ENCODE measurements around the gene CERK. TPM values are rescaled to one million over a fixed set of nuclear protein-coding genes. Genes with fewer than 3 reads are reported as not detected.

CERK gene
- total RNA-seq, 1 experiment from 2014 or later = 11.6 TPM

DNA sequence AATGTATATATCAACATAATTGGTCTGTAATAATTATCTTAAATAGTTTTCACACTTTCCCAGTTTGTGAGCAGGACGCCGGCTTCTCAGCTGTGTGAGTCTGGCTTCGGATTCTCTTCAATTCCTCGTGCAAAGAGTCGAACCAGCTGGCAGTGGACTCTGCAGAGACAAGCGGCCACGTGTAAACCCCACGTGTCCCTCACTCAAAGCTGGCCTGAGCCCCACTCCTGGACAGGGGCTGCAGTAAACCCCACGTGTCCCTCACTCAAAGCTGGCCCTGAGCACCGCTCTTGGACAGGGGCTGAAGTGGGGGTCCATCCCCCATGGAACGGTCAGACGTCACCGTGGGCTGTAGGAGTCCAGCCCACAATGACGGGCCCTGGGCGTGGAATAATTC lies 51.0 kb downstream of the CERK start:
- Mint-ChIP-seq H3K4me1 (ENCODE audit: insufficient read depth, unreplicated experiment) (no peaks in the 10 kb centered on the region), H3K9me3 (ENCODE audit: unreplicated experiment) (no peaks in the 10 kb centered on the region), H3K36me3 (ENCODE audit: insufficient read depth, unreplicated experiment) (peaks cover 45% of the 10 kb centered on the region), H3K27me3 (ENCODE audit: insufficient read depth, unreplicated experiment) (no peaks in the 10 kb centered on the region), H3K27ac (ENCODE audit: low read depth, unreplicated experiment) (no peak overlapping the region), H3K4me3 (ENCODE audit: unreplicated experiment) (no peak overlapping the region)
- no TSS peak for BruUV-seq (replicated peaks)
- DNase-seq (ENCODE audit: unreplicated experiment) = no peak
- CTCF ChIA-PET = interaction anchor here (0.6 kb wide), 1 partner anchor 24 kb away, joined by 3 read pairs; no protein-coding TSS in a partner anchor
- TF ChIP-seq, protein P1, sequence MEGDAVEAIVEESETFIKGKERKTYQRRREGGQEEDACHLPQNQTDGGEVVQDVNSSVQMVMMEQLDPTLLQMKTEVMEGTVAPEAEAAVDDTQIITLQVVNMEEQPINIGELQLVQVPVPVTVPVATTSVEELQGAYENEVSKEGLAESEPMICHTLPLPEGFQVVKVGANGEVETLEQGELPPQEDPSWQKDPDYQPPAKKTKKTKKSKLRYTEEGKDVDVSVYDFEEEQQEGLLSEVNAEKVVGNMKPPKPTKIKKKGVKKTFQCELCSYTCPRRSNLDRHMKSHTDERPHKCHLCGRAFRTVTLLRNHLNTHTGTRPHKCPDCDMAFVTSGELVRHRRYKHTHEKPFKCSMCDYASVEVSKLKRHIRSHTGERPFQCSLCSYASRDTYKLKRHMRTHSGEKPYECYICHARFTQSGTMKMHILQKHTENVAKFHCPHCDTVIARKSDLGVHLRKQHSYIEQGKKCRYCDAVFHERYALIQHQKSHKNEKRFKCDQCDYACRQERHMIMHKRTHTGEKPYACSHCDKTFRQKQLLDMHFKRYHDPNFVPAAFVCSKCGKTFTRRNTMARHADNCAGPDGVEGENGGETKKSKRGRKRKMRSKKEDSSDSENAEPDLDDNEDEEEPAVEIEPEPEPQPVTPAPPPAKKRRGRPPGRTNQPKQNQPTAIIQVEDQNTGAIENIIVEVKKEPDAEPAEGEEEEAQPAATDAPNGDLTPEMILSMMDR (IDR thresholded peaks at IDR 0.05; ENCODE audit: unreplicated experiment) = no peak
- intact Hi-C loops (cut with micrococcal nuclease) = no loop called here
- POLR2A ChIA-PET = no interaction called here

DNA sequence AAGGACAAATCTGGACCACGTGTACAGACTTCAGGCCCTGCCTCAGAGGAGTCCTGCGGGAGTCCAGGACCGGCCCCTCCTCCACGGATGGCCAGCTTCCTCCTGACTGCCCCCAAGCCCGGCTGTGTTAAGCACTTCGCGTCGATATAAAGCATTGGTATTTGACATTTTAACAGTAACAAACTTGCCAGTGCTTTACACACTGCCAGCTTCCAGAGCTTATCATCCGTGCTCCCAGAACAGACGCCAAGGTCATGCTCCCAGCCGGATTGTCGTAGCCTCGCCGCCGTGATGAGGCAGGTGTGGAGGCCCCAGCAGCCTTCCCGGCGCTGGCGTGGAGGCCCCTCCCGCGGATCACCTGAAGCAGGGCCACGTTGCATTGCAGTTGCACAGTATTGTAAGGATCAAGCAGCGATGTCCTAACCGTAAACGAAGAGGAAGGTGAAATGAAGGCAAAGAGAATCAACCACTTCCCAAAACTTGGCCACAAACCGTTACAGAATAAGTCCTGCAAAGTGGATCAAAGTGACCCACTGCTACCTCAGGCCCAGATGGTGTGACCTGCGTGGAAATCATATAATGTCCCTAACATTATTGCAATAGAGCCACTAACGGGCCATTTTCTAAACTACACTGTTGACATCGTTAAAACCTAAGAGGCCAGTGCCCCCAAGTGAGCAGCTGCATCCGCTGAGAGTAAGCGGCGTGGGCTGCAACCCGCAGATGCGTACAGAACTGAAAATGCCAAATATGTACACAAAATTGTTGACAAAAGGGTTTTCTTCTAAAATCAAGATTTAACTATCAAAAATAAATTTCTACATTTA lies 51.6 kb downstream of the CERK start:
- POLR2A ChIA-PET = no interaction called here
- Mint-ChIP-seq H3K36me3 (ENCODE audit: insufficient read depth, unreplicated experiment) (peaks cover 39% of the 10 kb centered on the region), H3K9me3 (ENCODE audit: unreplicated experiment) (no peaks in the 10 kb centered on the region), H3K27me3 (ENCODE audit: insufficient read depth, unreplicated experiment) (no peaks in the 10 kb centered on the region), H3K4me1 (ENCODE audit: insufficient read depth, unreplicated experiment) (no peaks in the 10 kb centered on the region), H3K4me3 (ENCODE audit: unreplicated experiment) (no peak overlapping the region), H3K27ac (ENCODE audit: low read depth, unreplicated experiment) (no peak overlapping the region)
- intact Hi-C loops (cut with micrococcal nuclease) = no loop called here
- TF ChIP-seq, protein P1 (IDR thresholded peaks at IDR 0.05; ENCODE audit: unreplicated experiment) = no peak
- CTCF ChIA-PET = interaction anchor here (0.6 kb wide), 1 partner anchor 24 kb away, joined by 3 read pairs; no protein-coding TSS in a partner anchor
- DNase-seq (ENCODE audit: unreplicated experiment) = no peak
- BruUV-seq (replicated peaks) = no TSS peak

- H3K4me3 Mint-ChIP-seq (ENCODE audit: unreplicated experiment) = no peak overlapping the region
- no peaks in the 10 kb centered on the region for H3K9me3 Mint-ChIP-seq (ENCODE audit: unreplicated experiment)
- H3K27ac Mint-ChIP-seq (ENCODE audit: low read depth, unreplicated experiment) = no peak overlapping the region
- intact Hi-C loops (cut with micrococcal nuclease) = no loop called here
- no peaks in the 10 kb centered on the region for H3K4me1 Mint-ChIP-seq (ENCODE audit: insufficient read depth, unreplicated experiment)
- TSS peak; percentile 41 for BruUV-seq (replicated peaks)
- H3K36me3 Mint-ChIP-seq (ENCODE audit: insufficient read depth, unreplicated experiment) = peaks cover 24% of the 10 kb centered on the region
- H3K27me3 Mint-ChIP-seq (ENCODE audit: insufficient read depth, unreplicated experiment) = no peaks in the 10 kb centered on the region
- ChIA-PET POLR2A (no interaction called here), CTCF (no interaction called here)
- DNase-seq (ENCODE audit: unreplicated experiment) = no peak
- TF ChIP-seq, protein P1 (IDR thresholded peaks at IDR 0.05; ENCODE audit: unreplicated experiment) = no peak
Measured at GRCh38 chr22:46684706-46685105, 53.3 kb downstream of the CERK start.

- Mint-ChIP-seq H3K9me3 (ENCODE audit: unreplicated experiment) (no peaks in the 10 kb centered on the region), H3K27ac (ENCODE audit: low read depth, unreplicated experiment) (no peak overlapping the region), H3K4me1 (ENCODE audit: insufficient read depth, unreplicated experiment) (no peaks in the 10 kb centered on the region), H3K36me3 (ENCODE audit: insufficient read depth, unreplicated experiment) (peaks cover 10% of the 10 kb centered on the region), H3K27me3 (ENCODE audit: insufficient read depth, unreplicated experiment) (no peaks in the 10 kb centered on the region), H3K4me3 (ENCODE audit: unreplicated experiment) (no peak overlapping the region)
- TF ChIP-seq, protein P1 (IDR thresholded peaks at IDR 0.05; ENCODE audit: unreplicated experiment) = no peak
- POLR2A ChIA-PET = no interaction called here
- intact Hi-C loops (cut with micrococcal nuclease) = no loop called here
- CTCF ChIA-PET = interaction anchor here (0.7 to 1.5 kb wide), 3 partner anchors 72 to 314 kb away, joined by 3 to 4 read pairs (median 3); no protein-coding TSS in a partner anchor
- DNase-seq (ENCODE audit: unreplicated experiment) = no peak
- BruUV-seq (replicated peaks) = no TSS peak
Measured at GRCh38 chr22:46682011-46682731, 55.9 kb downstream of the CERK start.

All from MCF 10A (cell line).